A549 treated with ZK216348 at 1 μM for 4 hours (cell line): ENCODE results near the gene SCYGR2. TPM values are rescaled to one million over a fixed set of nuclear protein-coding genes. Genes with fewer than 3 reads are reported as not detected.

ENCODE experiments used
- total RNA-seq: library from RNA; stranded (reverse); fragments of 200-300 nt; extraction: Qiagen RNA extraction; gene quantifications from 5 replicates; pipeline ENCODE4 v1.2.3, GENCODE V29; 2022; ENCODE audit warnings: low read depth

The SCYGR2 gene, protein sequence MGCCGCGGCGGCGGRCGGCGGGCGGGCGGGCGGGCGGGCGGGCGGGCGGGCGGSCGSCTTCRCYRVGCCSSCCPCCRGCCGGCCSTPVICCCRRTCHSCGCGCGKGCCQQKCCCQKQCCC
- not detected in 5 replicates for total RNA-seq

DNA sequence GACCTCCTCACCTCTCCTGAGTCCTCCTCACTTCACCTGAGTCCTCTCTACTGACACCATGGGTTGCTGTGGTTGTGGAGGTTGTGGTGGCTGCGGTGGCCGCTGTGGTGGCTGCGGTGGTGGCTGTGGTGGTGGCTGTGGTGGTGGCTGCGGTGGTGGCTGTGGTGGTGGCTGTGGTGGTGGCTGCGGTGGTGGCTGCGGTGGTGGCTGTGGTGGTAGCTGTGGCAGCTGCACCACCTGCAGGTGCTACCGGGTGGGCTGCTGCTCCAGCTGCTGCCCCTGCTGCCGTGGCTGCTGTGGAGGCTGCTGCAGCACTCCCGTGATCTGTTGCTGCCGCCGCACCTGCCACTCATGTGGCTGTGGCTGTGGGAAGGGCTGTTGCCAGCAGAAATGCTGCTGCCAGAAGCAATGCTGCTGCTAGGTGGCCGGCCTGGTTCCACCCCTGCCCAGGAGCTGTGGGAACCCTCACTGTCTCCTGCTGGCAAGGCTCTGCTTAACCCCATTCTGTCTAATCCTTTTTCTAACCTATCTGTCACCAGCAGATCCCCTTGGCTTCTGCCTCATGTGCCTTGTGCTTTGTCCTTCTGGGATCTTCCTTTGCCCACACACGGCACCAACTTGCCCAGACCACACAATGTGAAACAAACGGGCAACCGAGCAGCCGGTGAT lies at the start of gene SCYGR2:
TSS of gene SCYGR2 (plus strand) at position 59 of the 669 bp plus-strand sequence. CDS start at position 59, 0 bp downstream.

DNA sequence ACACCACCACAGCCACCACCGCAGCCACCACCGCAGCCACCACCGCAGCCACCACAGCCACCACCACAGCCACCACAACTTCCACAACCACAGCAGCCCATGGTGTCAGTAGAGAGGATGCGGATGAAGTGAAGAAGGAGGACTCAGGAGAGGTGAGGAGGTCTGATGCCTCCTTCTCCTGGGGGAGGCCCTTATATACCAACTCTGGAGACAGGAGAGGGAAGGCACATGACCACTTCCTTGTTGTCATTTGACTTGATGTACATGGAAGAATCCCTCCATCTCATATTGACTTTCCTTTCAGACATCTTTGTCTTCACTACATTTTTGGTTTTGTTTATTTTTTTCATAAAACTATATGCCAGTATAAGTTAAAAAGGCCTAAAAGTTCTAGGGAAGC lies 16.0 kb downstream of the SCYGR2 start, which contains the start of gene SCYGR3:
TSS of gene SCYGR3 (minus strand) at position 101 of the 400 bp plus-strand sequence. CDS start at position 101, 0 bp downstream.

DNA sequence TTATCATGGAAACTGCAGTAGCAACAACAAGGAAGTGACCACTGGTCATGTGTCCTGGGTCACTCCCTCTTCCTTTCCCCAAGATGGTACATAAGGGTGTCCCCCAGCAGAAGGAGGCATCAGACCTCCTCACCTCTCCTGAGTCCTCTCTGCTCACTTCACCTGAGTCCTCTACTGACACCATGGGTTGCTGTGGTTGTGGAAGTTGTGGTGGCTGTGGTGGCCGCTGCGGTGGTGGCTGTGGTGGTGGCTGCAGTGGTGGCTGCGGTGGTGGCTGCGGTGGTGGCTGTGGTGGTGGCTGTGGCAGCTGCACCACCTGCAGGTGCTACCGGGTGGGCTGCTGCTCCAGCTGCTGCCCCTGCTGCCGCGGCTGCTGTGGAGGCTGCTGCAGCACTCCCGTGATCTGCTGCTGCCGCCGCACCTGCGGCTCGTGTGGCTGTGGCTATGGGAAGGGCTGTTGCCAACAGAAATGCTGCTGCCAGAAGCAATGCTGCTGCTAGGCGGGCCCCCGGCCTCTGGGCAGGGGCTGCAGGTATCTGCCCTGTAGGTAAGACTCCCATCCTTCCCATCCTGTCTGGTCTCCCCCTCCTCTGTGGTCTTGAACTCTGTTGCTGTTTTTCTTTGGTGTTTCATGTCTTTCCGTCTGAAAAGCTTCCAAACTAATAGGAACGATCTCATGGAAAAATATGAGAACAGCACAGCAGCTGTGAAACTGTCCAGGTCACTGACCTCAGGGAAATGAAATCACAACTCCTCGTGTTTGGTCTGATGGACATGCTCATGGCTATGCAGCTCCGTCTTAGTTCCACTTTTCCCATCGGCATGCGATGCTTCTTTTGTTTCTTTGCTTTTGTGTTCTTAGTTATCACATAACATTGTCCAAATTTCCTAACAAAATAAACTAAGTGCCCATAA lies 18.9 kb downstream of the SCYGR2 start, which contains the start of gene SCYGR4:
TSS of gene SCYGR4 (plus strand) at position 183 of the 915 bp plus-strand sequence. CDS start at position 183, 0 bp downstream.

Other genes with a start within 250 kb of the SCYGR2 start
- 5.9 to 9.9 TPM (median 8.4 TPM) in 5 replicates for gene TM4SF20, start 219.6 kb upstream of the SCYGR2 start, total RNA-seq
- gene SCYGR1, start 210.9 kb upstream of the SCYGR2 start, total RNA-seq = not detected in 5 replicates
- 101 to 140 TPM (median 120 TPM) in 5 replicates for gene AGFG1, start 126.7 kb upstream of the SCYGR2 start, total RNA-seq
- gene SCYGR3, start 15.9 kb downstream of the SCYGR2 start, total RNA-seq = not detected in 5 replicates
- not detected in 5 replicates for gene SCYGR4, start 18.6 kb downstream of the SCYGR2 start, total RNA-seq
- not detected in 5 replicates for gene SCYGR5, start 67.9 kb downstream of the SCYGR2 start, total RNA-seq
- 2.4 to 3.0 TPM (median 2.9 TPM) in 5 replicates for gene SLC19A3, start 119.1 kb downstream of the SCYGR2 start, total RNA-seq
- not detected in 5 replicates for gene SCYGR6, start 125.9 kb downstream of the SCYGR2 start, total RNA-seq
- gene SCYGR7, start 129.4 kb downstream of the SCYGR2 start, total RNA-seq = not detected in 5 replicates
- gene SCYGR8, start 147.0 kb downstream of the SCYGR2 start, total RNA-seq = not detected in 5 replicates
- 3.4 to 9.4 TPM (median 4.8 TPM) in 5 replicates for gene CCL20, start 214.9 kb downstream of the SCYGR2 start, total RNA-seq